ENCODE measurements around the gene CAMK1D.

GRCh38 chr10:12499076-12499986 is 150.0 kb downstream of the CAMK1D start:
- TF ChIP-seq PBX3 (IDR thresholded peaks at IDR 0.05) = no peak
- TF ChIP-seq CTCF (IDR thresholded peaks at IDR 0.05) = no peak
- no peak for TF ChIP-seq RARB (CRISPR knock-in tag; IDR thresholded peaks at IDR 0.05)
- TF ChIP-seq CHD4 (IDR thresholded peaks at IDR 0.05; ENCODE audit: borderline replicate concordance) = no peak
- no peak for TF ChIP-seq KDM1A (IDR thresholded peaks at IDR 0.05; ENCODE audit: low read depth)
- TF ChIP-seq RFX5 (IDR thresholded peaks at IDR 0.05) = no peak
- no peak for TF ChIP-seq ESRRA (IDR thresholded peaks at IDR 0.05; ENCODE audit: borderline replicate concordance, low read length)
- TF ChIP-seq CEBPB (IDR thresholded peaks at IDR 0.05) = no peak
- no peak for TF ChIP-seq MAX (IDR thresholded peaks at IDR 0.05)
- TF ChIP-seq HOXA7 (CRISPR knock-in tag; IDR thresholded peaks at IDR 0.05) = no peak
- TF ChIP-seq EHMT2 (IDR thresholded peaks at IDR 0.05; ENCODE audit: low read depth) = no peak
